Measurements from ENCODE around the gene SLC44A1. TPM values are rescaled to one million over a fixed set of nuclear protein-coding genes. Genes with fewer than 3 reads are reported as not detected.

Gene SLC44A1
- total RNA-seq, 1 donor = 28.3 TPM

DNA sequence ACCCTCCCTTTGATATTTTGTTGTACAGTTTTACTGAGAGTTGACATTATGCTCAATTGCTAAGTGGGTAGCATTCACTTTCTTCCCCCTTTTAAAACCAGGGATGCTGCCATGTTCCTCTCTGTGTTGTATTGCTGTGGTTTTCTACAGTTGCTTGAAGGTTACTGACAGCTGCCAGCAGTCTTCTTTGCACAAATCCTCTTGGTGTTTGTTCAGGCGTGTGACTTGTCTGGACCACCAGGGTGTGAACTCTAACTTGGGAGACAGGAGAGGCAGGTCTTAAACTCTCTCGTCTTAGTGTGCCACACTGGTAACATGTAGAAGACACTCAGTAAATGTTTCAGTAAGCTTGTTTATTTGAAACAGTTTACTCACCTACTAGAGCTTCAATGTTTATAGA is 25.1 kb downstream of the SLC44A1 start:
- DNase-seq (ENCODE audit: low read depth in 2 of 3, low spot score in 2 of 3) = no peak

DNA sequence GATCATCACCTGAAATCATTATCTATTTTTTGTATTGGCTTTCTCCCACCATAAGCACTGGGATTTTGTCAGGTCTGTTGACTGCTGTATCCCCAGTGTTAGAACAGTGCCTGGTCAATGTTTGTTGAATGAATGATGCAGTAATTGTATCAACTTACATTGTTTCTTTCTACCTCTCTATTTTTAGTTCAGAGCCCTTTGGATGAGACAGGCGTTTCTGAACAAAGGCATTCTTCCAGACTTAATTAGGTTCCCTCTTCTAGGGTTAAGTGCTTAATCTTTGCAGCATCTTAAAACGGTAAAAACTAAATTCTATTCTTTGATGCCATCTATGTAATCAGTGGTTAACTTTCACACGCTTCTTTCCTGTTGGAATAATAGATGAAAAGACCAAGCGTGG is 26.3 kb downstream of the SLC44A1 start:
- DNase-seq (ENCODE audit: low read depth in 2 of 3, low spot score in 2 of 3) = no peak

- no peak for DNase-seq (ENCODE audit: low read depth in 2 of 3, low spot score in 2 of 3)
Measured at GRCh38 chr9:105273731-105274130, 29.3 kb downstream of the SLC44A1 start.

DNA sequence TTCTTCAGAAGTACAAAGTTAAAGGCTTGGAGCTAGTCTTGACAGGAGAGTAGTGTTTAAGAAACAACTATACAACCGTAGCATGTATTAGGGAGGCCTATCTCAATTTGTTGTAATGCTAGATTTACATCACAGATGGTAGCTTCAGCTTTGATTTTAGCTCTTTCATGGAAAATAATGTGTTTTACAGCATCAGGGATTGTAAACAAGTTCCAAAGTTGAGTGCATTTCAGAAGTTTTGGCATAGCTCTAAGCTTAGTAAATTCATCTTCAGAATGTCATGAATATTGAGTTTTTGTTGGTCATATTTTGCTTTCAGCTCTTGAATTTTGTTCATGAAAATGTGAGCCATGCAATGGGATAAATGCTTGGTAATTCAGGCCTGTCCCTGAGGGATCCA is 30.7 kb downstream of the SLC44A1 start:
- no peak for DNase-seq (ENCODE audit: low read depth in 2 of 3, low spot score in 2 of 3)

GRCh38 chr9:105275938-105276337 is 31.5 kb downstream of the SLC44A1 start:
- DNase-seq (ENCODE audit: low read depth in 2 of 3, low spot score in 2 of 3) = no peak

DNA sequence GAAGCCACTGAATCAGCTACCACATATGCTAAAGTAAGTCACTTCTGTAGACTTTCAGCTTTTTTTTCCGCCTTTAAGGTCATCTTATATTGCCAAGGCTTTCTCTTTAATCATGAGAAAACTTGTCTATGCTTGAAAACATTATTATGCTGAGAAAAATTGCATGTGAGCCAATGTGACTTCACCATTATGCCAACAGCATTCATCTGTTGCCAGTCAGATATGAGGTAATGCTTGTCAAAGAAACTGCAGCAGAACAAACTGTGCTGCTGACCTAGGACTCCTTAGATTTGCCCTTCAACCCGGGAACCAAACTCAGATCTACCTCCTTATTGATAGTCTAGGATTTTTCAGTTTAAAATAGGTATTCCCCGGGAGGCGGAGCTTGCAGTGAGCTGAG is 34.3 kb downstream of the SLC44A1 start:
- no peak for DNase-seq (ENCODE audit: low read depth in 2 of 3, low spot score in 2 of 3)

DNA sequence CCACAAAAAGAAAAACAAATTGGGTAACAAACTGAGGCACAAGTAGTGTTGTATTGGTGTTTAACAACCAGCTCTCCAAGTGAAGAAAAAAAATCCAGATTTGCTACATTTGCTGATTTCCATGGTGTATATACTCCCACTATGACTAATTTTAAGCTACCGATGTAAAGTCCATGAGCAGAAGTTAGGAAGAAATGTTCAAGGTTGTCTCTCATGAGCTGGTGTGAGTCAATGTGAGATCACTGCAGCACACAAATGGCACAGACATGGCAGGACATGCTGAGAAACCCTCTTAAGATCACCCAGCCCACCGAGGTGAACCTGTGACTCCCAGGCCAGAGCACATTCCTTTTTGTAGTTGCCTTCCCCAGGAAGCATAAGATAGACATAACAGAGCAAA is 36.2 kb downstream of the SLC44A1 start:
- no peak for DNase-seq (ENCODE audit: low read depth in 2 of 3, low spot score in 2 of 3)

DNA sequence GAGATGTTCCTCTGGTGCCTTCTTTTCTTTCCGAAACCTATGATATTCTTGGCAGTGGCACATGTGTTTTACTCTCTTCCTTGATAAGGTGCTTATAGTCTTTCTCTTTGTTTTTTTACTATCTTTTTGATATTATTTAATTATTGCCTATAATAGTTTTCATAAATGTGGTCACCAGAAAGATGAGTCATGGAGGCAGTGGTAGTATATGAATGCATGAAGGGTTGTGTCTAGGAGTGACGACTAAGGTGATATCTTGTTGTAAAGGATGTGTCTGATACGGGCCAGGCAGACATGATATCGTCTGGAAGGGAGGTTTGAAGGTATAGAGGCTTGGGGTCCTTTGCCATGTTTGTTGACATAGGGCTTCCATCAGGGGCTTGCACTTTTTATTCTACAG is 36.8 kb downstream of the SLC44A1 start:
- DNase-seq (ENCODE audit: low read depth in 2 of 3, low spot score in 2 of 3) = no peak

DNA sequence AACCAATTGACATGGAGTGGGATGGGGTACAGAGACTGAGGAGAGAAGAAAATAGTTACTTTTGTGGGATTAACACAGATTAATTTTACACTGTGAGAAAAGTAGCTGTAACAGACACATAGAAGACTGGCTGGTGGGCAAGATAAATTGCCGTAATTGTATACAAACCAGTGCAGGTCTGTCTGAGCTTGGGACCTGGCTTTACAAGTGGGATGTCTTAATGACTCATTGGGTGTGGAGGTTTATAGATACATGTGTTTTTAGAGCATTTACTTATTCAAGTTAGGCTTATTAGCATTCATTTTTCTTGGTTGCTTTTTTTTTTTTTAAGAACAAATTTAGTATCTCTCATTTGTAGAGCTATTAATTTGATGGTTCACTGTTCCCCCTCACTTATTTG is 37.5 kb downstream of the SLC44A1 start:
- no peak for DNase-seq (ENCODE audit: low read depth in 2 of 3, low spot score in 2 of 3)

- DNase-seq (ENCODE audit: low read depth in 2 of 3, low spot score in 2 of 3) = no peak
Measured at GRCh38 chr9:105282870-105283621, 38.6 kb downstream of the SLC44A1 start.

- DNase-seq (ENCODE audit: low read depth in 2 of 3, low spot score in 2 of 3) = no peak
Measured at GRCh38 chr9:105283795-105284194, 39.3 kb downstream of the SLC44A1 start.

GRCh38 chr9:105284463-105284862 is 40.0 kb downstream of the SLC44A1 start:
- no peak for DNase-seq (ENCODE audit: low read depth in 2 of 3, low spot score in 2 of 3)

- DNase-seq (ENCODE audit: low read depth in 2 of 3, low spot score in 2 of 3) = no peak
Measured at GRCh38 chr9:105286098-105286497, 41.6 kb downstream of the SLC44A1 start.

- DNase-seq (ENCODE audit: low read depth in 2 of 3, low spot score in 2 of 3) = no peak
Measured at GRCh38 chr9:105289305-105289704, 44.9 kb downstream of the SLC44A1 start.

DNA sequence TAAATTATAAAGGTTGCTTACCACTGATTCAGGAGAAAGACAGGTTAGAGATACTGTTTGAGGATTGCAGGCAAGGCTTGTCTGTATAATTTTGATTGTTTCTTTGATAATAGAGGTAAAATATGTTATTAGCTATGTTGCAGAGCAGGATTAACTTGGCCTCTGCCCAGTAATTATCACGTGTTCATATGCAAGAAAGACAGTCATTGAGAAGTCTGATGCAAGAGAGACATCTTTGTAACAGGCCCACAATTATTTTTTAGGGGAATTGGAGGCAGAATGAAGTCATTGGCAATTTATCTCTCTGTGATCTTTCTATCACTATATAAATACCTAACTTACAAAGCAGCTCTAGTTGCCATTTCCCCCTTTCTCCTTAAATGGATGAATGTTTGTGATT is 46.0 kb downstream of the SLC44A1 start:
- DNase-seq (ENCODE audit: low read depth in 2 of 3, low spot score in 2 of 3) = no peak

DNA sequence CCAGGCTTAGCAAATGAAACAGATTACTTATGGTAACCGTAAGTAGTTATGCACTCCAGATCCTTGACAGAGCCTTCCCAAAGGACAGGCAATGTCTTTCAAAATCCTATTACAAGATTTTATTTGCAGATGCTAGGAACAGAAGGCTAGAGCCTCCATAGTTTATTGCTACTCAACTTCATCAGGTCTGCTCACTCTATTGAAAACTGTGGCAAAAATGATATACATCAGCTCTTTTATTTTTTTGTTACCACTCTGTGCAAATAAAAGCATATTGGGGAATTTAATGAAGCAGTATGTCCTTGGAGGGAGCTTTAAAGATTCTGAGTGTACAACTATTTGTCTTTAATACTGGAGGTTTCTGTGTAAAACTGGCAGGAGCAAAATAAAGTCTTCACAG is 46.5 kb downstream of the SLC44A1 start:
- DNase-seq (ENCODE audit: low read depth in 2 of 3, low spot score in 2 of 3) = no peak

DNA sequence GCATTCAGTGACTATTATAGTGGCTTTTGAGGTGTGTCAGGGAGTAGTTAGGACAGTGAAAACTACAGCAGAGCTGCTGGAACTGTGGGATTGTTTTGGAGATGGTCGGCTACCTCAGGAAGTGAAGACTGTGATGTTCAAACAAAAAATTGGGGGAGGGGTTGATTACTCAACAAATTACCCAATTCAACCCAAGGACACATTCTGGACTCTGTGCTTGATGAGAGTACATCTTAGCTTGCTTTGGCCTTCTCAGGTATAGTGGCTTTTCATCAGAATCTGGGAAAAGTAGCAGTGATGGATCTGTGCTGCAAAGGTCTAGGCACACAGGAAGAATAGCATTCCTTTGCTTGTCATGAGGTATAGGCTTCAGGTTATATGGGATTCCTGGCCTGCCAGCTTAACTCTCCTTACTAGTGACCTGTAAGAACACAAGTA is 47.0 kb downstream of the SLC44A1 start:
- DNase-seq (ENCODE audit: low read depth in 2 of 3, low spot score in 2 of 3) = no peak

DNA sequence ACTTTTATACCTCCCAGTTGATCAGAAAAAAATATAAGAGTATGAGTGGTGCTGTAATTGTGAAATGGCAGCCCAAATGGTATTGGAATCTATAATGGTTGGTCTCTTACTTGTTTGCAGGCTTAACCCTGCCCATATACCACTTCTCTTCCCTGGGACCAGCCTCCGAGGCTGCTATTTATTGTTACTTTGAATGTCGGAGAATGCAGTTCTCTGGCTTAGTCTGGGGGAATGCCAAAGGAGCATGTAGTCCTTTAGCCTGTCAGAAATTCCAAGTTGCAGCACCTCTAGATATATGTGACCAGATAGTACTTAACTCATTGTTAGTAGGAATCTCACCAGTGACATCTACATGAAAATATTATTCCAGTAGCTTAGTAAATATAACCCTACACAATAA is 47.5 kb downstream of the SLC44A1 start:
- DNase-seq (ENCODE audit: low read depth in 2 of 3, low spot score in 2 of 3) = no peak

DNA sequence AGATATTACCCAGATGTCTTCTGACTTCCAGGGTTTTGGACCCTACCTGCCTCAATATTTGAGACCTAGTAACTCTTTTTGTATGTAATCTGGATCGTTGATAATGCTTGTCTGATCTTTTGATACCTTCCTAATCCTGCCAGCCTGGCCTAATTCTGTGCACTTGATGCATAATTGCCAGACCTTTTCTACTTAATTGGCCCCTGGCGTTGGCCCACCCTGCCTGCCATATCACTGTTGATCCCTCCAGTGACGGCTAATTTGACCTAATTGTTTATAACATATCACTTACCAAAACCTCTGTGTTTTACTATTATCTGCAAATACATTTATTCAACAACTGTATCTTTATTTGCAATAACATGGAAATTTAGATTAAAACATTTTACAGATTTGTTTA is 49.0 kb downstream of the SLC44A1 start:
- DNase-seq (ENCODE audit: low read depth in 2 of 3, low spot score in 2 of 3) = no peak

DNA sequence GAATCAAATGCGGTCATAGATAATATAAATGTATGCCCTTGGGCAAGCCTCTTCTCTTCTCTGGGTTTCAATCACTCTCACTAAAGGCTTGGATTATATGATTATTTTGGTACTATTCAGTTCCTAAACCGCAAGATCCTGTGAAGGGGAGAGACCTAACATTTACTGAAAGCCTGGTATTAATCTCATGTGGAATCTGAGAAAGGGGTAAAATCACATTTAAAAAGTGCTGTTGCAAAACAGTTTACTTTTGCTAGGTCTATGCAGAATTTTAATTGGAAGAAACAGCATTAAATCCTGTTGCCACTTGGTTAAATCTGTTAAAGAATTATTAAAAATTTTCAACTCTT is 50.7 kb downstream of the SLC44A1 start:
- DNase-seq (ENCODE audit: low read depth in 2 of 3, low spot score in 2 of 3) = no peak

DNA sequence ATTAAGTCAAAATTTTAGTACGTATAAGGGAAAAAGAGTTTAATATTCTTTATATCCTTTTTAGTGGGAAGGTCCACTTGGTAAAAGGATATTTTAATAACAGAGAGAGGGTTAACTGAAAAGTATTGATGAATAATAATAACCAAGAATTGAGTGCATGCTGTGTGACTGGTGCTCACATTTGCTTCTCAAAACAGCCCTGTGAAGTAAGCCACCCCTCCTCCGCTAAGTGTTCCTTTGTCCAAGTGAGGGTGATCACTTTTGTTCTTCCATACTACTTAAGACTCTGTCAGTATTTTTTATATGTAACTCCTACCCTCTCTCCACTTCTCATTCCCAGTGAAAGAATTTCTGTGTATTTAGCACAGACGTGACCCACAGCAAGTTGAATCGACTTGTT is 51.5 kb downstream of the SLC44A1 start:
- no peak for DNase-seq (ENCODE audit: low read depth in 2 of 3, low spot score in 2 of 3)

GRCh38 chr9:105296445-105296844 is 52.0 kb downstream of the SLC44A1 start:
- no peak for DNase-seq (ENCODE audit: low read depth in 2 of 3, low spot score in 2 of 3)

DNA sequence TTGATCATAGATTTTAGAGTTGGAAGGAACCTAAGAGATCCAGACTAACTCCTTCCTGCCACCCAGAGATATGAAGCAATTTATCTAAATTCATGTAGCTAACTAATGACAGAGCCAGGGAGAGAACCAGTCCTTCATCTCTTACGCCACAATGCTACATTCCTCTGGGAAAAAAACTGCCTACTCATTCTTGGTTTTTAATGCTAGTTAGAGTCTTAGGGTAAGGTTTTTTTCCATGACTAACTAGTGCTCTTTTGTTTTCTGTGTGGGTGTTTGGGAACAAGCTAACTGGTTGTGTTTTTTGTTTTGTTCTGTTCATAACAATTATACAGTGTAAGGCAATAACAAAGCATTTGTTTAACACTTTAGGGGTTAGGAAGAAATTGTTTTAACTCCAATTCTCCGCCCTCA is 52.4 kb downstream of the SLC44A1 start:
- DNase-seq (ENCODE audit: low read depth in 2 of 3, low spot score in 2 of 3) = no peak

All from hematopoietic multipotent progenitor cell (in vitro differentiated cells).